Measurements from ENCODE around the gene TPSAB1.
"Not testable (repeated sequence)": the region's sequence is repeated elsewhere in the genome, so short reads cannot be mapped to it uniquely, and the experiment has no call there.

- not testable (repeated sequence) for TF ChIP-seq CTCF (conservative IDR thresholded peaks at IDR 0.05; ENCODE audit: low read length); EZH2phosphoT487 (IDR thresholded peaks at IDR 0.05; ENCODE audit: borderline replicate concordance)
Measured at GRCh38 chr16:1236659-1237058, 3.8 kb upstream of the TPSAB1 start.
